ENCODE results near the gene TSPAN6.

DNA sequence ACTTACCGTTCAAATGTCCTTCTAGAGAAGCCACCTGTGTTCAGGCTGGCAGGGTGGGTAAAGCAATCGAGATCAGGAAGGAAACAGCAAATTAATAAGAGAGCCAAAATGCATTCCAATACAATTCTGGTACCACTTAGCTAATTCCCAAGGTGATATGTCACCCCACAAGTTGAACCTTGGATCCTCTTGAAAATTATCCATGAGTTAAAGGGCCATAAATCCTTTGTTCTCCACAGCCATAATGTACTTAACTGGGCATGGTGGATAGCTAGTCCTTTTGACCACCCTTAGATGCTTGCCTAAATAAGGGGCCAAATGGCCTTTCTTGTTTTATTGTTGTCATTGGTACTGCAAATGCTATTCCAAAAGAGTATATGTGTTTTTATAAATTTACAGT, 49.9 kb downstream of the TSPAN6 start:
- TF ChIP-seq, protein P1, sequence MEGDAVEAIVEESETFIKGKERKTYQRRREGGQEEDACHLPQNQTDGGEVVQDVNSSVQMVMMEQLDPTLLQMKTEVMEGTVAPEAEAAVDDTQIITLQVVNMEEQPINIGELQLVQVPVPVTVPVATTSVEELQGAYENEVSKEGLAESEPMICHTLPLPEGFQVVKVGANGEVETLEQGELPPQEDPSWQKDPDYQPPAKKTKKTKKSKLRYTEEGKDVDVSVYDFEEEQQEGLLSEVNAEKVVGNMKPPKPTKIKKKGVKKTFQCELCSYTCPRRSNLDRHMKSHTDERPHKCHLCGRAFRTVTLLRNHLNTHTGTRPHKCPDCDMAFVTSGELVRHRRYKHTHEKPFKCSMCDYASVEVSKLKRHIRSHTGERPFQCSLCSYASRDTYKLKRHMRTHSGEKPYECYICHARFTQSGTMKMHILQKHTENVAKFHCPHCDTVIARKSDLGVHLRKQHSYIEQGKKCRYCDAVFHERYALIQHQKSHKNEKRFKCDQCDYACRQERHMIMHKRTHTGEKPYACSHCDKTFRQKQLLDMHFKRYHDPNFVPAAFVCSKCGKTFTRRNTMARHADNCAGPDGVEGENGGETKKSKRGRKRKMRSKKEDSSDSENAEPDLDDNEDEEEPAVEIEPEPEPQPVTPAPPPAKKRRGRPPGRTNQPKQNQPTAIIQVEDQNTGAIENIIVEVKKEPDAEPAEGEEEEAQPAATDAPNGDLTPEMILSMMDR (conservative IDR thresholded peaks at IDR 0.05), result no peak
- TF ChIP-seq EZH2 (IDR thresholded peaks at IDR 0.05; ENCODE audit: low read depth), result no peak

Measured in PC-9 (cell line).